DMS79 (cell line): Measurements from ENCODE around the gene MAP2K6.

Experiments used
- DNase-seq: peaks from one replicate; lab custom pipeline; 2025; lab: John Stamatoyannopoulos, UW

MAP2K6 gene

GRCh38 chr17:69535016-69535570 lies 120.6 kb downstream of the MAP2K6 start:
- no peak for DNase-seq

- DNase-seq, result no peak
Observed at GRCh38 chr17:69538795-69539194, 124.3 kb downstream of the MAP2K6 start.

- DNase-seq, result no peak
Observed at GRCh38 chr17:69539274-69539673, 124.8 kb downstream of the MAP2K6 start.

GRCh38 chr17:69539781-69540319 lies 125.4 kb downstream of the MAP2K6 start:
- DNase-seq, result no peak

- no peak for DNase-seq
Observed at GRCh38 chr17:69540356-69540755, 125.9 kb downstream of the MAP2K6 start.

- DNase-seq, result no peak
Observed at GRCh38 chr17:69547230-69547629, 132.7 kb downstream of the MAP2K6 start.

GRCh38 chr17:69547947-69548346 lies 133.4 kb downstream of the MAP2K6 start:
- DNase-seq, result no peak

- no peak for DNase-seq
Observed at GRCh38 chr17:69551212-69552010, 136.9 kb downstream of the MAP2K6 start.

- DNase-seq, result no peak
Observed at GRCh38 chr17:69552986-69553667, 138.6 kb downstream of the MAP2K6 start.

GRCh38 chr17:69555056-69555455 lies 140.6 kb downstream of the MAP2K6 start:
- DNase-seq, result no peak

- no peak for DNase-seq
Observed at GRCh38 chr17:69557339-69557738, 142.8 kb downstream of the MAP2K6 start.

GRCh38 chr17:69558796-69559195 lies 144.3 kb downstream of the MAP2K6 start:
- DNase-seq, result no peak

- DNase-seq, result no peak
Observed at GRCh38 chr17:69560987-69561441, 146.5 kb downstream of the MAP2K6 start.

- DNase-seq, result no peak
Observed at GRCh38 chr17:69561462-69561861, 147.0 kb downstream of the MAP2K6 start.

- DNase-seq, result no peak
Observed at GRCh38 chr17:69565447-69565846, 150.9 kb downstream of the MAP2K6 start.

GRCh38 chr17:69567130-69567529 lies 152.6 kb downstream of the MAP2K6 start:
- no peak for DNase-seq

- no peak for DNase-seq
Observed at GRCh38 chr17:69572747-69573146, 158.2 kb downstream of the MAP2K6 start.

- no peak for DNase-seq
Observed at GRCh38 chr17:69573396-69573795, 158.9 kb downstream of the MAP2K6 start.

- no peak for DNase-seq
Observed at GRCh38 chr17:69574257-69575197, 160.0 kb downstream of the MAP2K6 start.

GRCh38 chr17:69575346-69575761 lies 160.9 kb downstream of the MAP2K6 start:
- DNase-seq, result peak; percentile 42

- no peak for DNase-seq
Observed at GRCh38 chr17:69577098-69577497, 162.6 kb downstream of the MAP2K6 start.
